ENCODE measurements around the gene HDAC6.

GRCh38 chrX:48779399-48779798 lies 22.5 kb upstream of the HDAC6 start:
- TF ChIP-seq RAD21 (IDR thresholded peaks at IDR 0.05; ENCODE audit: low read depth), result no peak
- no peak for TF ChIP-seq POLR2AphosphoS5 (IDR thresholded peaks at IDR 0.05; ENCODE audit: low read depth, low read length)
- TF ChIP-seq EZH2phosphoT487 (IDR thresholded peaks at IDR 0.05; ENCODE audit: borderline replicate concordance), result no peak
- TF ChIP-seq CTCF (IDR thresholded peaks at IDR 0.05 in 2 of 3, conservative IDR thresholded peaks at IDR 0.05 in 1 of 3; ENCODE audit: borderline replicate concordance in 1 of 3, insufficient read depth in 1 of 3, low read depth in 2 of 3, low read length in 2 of 3), result no peak
- no peak for TF ChIP-seq POLR2A (IDR thresholded peaks at IDR 0.05; ENCODE audit: borderline replicate concordance, extremely low read depth, insufficient read depth, insufficient read length)
- TF ChIP-seq ZNF274 (IDR thresholded peaks at IDR 0.05; ENCODE audit: low read depth, low read length), result no peak
- TF ChIP-seq MAX (IDR thresholded peaks at IDR 0.05), result no peak
- TF ChIP-seq FOSL1 (IDR thresholded peaks at IDR 0.05; ENCODE audit: low read depth), result no peak
- TF ChIP-seq SRF (IDR thresholded peaks at IDR 0.05; ENCODE audit: low read depth), result no peak
- TF ChIP-seq EGR1 (IDR thresholded peaks at IDR 0.05; ENCODE audit: low read depth), result no peak
